Measurements from ENCODE around the gene CARHSP1.

Gene CARHSP1

GRCh38 chr16:8816967-8817655 lies 51.7 kb downstream of the CARHSP1 start:
- H3K4me2 ChIP-seq (ENCODE audit: low read length): no peak overlapping the region
- peaks cover 96% of the 10 kb centered on the region for H3K36me3 ChIP-seq (ENCODE audit: insufficient read depth, low read length)
- H3K9me3 ChIP-seq (ENCODE audit: low read length): no peaks in the 10 kb centered on the region
- H3K27me3 ChIP-seq (ENCODE audit: insufficient read depth, low read length): no peaks in the 10 kb centered on the region
- H2AFZ ChIP-seq (ENCODE audit: low read length): no peak overlapping the region
- H3F3A ChIP-seq (ENCODE audit: insufficient read depth, low read length): no peaks in the 10 kb centered on the region
- H4K20me1 ChIP-seq (ENCODE audit: insufficient read depth, low read length): no peaks in the 10 kb centered on the region
- no peak overlapping the region for H3K9ac ChIP-seq (ENCODE audit: low read length)
- TF ChIP-seq CTCF (IDR thresholded peaks at IDR 0.05; ENCODE audit: low read length) (no peak), EZH2 (IDR thresholded peaks at IDR 0.05; ENCODE audit: borderline replicate concordance, low read length) (no peak)
- H3K9me2 ChIP-seq (ENCODE audit: low read depth, low read length): no peaks in the 10 kb centered on the region
- no peaks in the 10 kb centered on the region for H3K4me1 ChIP-seq (ENCODE audit: insufficient read depth, low read length, severe bottlenecking)
- H3K4me3 ChIP-seq (ENCODE audit: low read depth, low read length, poor library complexity, severe bottlenecking): no peak overlapping the region
- H3K27ac ChIP-seq (ENCODE audit: low read depth, low read length, poor library complexity, severe bottlenecking): no peak overlapping the region
- no peaks in the 10 kb centered on the region for H3K79me2 ChIP-seq (ENCODE audit: insufficient read depth, low read length)

- Histone ChIP-seq H3K4me3 (ENCODE audit: low read depth, low read length, poor library complexity, severe bottlenecking) (no peak overlapping the region), H3K79me2 (ENCODE audit: insufficient read depth, low read length) (no peaks in the 10 kb centered on the region), H3K4me1 (ENCODE audit: insufficient read depth, low read length, severe bottlenecking) (no peaks in the 10 kb centered on the region), H3K9me2 (ENCODE audit: low read depth, low read length) (no peaks in the 10 kb centered on the region), H3K9me3 (ENCODE audit: low read length) (no peaks in the 10 kb centered on the region), H3K4me2 (ENCODE audit: low read length) (no peak overlapping the region), H3K36me3 (ENCODE audit: insufficient read depth, low read length) (peaks cover 99% of the 10 kb centered on the region), H4K20me1 (ENCODE audit: insufficient read depth, low read length) (no peaks in the 10 kb centered on the region), H3K27me3 (ENCODE audit: insufficient read depth, low read length) (no peaks in the 10 kb centered on the region), H3F3A (ENCODE audit: insufficient read depth, low read length) (no peaks in the 10 kb centered on the region), H3K9ac (ENCODE audit: low read length) (no peak overlapping the region), H2AFZ (ENCODE audit: low read length) (no peak overlapping the region), H3K27ac (ENCODE audit: low read depth, low read length, poor library complexity, severe bottlenecking) (no peak overlapping the region)
- TF ChIP-seq EZH2 (IDR thresholded peaks at IDR 0.05; ENCODE audit: borderline replicate concordance, low read length) (no peak), CTCF (IDR thresholded peaks at IDR 0.05; ENCODE audit: low read length) (no peak)
These were observed 54.6 kb downstream of the CARHSP1 start for GRCh38 chr16:8814095-8814806.

- Histone ChIP-seq H3K4me3 (ENCODE audit: low read depth, low read length, poor library complexity, severe bottlenecking) (no peak overlapping the region), H3K36me3 (ENCODE audit: insufficient read depth, low read length) (peaks cover 100% of the 10 kb centered on the region), H3K9ac (ENCODE audit: low read length) (no peak overlapping the region), H4K20me1 (ENCODE audit: insufficient read depth, low read length) (no peaks in the 10 kb centered on the region), H3K27me3 (ENCODE audit: insufficient read depth, low read length) (no peaks in the 10 kb centered on the region), H3K27ac (ENCODE audit: low read depth, low read length, poor library complexity, severe bottlenecking) (no peak overlapping the region), H3K4me1 (ENCODE audit: insufficient read depth, low read length, severe bottlenecking) (no peaks in the 10 kb centered on the region), H2AFZ (ENCODE audit: low read length) (no peak overlapping the region), H3F3A (ENCODE audit: insufficient read depth, low read length) (no peaks in the 10 kb centered on the region), H3K9me2 (ENCODE audit: low read depth, low read length) (no peaks in the 10 kb centered on the region), H3K9me3 (ENCODE audit: low read length) (no peaks in the 10 kb centered on the region), H3K79me2 (ENCODE audit: insufficient read depth, low read length) (no peaks in the 10 kb centered on the region), H3K4me2 (ENCODE audit: low read length) (no peak overlapping the region)
- no peak for TF ChIP-seq CTCF (IDR thresholded peaks at IDR 0.05; ENCODE audit: low read length)
- TF ChIP-seq EZH2 (IDR thresholded peaks at IDR 0.05; ENCODE audit: borderline replicate concordance, low read length): no peak
These were observed 56.5 kb downstream of the CARHSP1 start for GRCh38 chr16:8812162-8812843.

Measured in OCI-LY1 (cell line).